Lower leg skin (tissue), 3 donors: ENCODE measurements around the gene MGLL.

Experiments
- CTCF ChIP-seq, 3 donors: fragments of 450-650 bp; IDR thresholded peaks; one replicate each; pipeline ENCODE4 v1.5.1; 2016; ENCODE audit warnings: antibody characterized with exemption in 3 of 3, mild to moderate bottlenecking in 3 of 3, moderate library complexity in 2 of 3
- POLR2A ChIP-seq, 2 donors: fragments of 450-650 bp; IDR thresholded peaks; one replicate each; pipeline ENCODE4 v1.6.1; 2016 to 2017; ENCODE audit warnings: antibody characterized with exemption in 2 of 2, mild to moderate bottlenecking in 1 of 2, moderate library complexity in 1 of 2

- no peak for TF ChIP-seq POLR2A (IDR thresholded peaks at IDR 0.05)
- no peak for TF ChIP-seq CTCF (IDR thresholded peaks at IDR 0.05)
These were observed 80.6 kb downstream of the MGLL start for GRCh38 chr3:127741690-127742089.
